GM21526 (cell line): ENCODE measurements around the gene LECT2.

Source experiments
- ATAC-seq: cut with Tn5 transposase; IDR thresholded peaks from one replicate; pipeline ENCODE4 v1.9.1; 2021; ENCODE audit warnings: moderate library complexity; ENCODE audit not compliant: unreplicated experiment, low FRiP score

Gene LECT2

DNA sequence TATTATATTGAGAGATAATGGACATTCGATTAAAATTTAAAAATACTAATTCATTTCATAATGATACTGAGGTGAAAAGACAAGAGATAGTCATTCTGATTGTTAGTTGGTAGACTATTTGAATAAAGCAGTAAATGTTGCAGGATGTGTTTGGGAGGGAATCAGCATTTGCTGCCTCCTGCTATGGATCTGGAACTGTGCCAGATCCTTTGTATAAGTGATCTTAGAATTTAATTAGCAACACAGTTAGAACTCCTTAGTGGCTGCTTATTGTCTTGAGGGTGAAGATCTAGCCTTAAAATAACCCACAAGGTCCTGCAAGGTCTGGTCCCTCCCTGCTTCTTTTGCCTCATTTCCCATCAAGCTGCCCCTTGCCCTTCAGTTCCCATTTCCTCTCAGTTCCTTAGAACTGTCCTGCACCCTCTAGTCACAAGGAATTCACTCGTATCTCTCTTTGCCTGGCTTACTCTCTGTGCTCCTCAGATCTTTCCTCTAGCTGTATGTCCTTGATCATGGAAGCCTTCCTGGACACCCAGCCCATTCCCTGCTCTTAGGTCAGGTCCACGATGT, 12.5 kb downstream of the LECT2 start:
- no peak for ATAC-seq

DNA sequence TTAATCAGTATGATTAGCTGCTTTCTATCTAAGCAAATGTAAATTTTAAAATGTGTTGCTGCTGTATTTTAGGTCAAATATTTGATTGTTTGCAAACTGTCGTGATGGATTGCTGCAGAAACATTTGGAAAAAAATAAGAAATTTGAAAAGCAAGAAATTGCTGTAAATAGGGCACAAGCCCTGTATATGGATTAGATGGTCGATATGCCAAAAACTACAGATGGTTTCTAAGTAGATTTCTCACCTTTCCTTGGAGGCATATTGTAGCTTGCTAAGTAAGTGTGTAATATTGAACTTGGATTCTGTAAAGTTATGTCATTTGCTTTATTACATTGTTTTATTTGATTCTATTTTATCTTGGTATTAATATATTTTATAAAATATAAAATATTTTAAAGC, 13.1 kb downstream of the LECT2 start:
- ATAC-seq = no peak

DNA sequence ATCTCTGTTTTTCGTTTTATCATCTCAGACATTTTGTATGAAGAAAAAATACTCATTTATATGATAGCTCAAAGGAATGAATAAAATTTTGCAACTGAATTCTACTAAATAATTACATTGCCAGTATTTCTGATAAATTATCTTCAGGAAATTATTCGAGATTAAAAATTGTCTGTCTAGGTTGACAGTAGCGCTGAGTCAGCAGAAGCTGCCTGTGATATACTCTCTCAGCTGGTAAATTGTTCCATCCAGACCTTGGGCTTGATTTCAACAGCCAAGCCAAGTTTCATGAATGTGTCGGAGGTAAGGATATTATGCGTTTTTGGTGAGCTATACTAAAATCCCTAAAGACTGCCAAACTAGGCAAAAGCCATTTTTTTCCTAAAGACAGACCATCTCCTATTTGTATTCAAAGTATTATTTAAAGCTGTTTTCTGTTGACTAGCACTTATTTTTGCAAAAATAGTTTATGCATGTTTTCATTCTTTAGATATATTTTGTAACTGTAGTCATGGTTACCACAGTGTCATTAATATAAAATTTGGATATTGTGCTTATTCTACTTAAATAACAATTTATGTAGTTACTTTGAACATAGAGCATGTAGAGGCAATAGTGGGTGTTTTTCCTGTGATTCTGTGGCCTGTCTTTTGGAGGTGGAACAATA, 17.4 kb downstream of the LECT2 start:
- ATAC-seq = no peak

DNA sequence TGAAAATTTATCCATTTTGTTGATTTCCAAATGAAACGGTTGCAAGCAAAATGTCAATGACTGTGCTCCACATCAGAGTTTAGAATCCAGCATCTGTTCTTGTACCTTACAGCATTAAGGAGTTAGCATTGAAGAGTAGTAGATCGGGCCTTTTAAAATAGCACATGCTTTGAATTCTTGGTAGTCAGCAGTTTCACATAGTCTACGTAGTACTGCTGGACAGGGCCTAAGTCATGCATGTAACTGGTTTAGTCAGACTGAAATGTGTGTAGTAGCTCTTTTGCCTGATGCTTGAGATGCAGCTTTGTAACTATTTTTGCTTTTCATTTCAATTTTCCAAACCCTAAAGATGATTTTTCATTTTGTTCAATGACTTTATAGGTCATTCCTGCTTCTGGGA, 19.8 kb downstream of the LECT2 start:
- ATAC-seq = no peak

DNA sequence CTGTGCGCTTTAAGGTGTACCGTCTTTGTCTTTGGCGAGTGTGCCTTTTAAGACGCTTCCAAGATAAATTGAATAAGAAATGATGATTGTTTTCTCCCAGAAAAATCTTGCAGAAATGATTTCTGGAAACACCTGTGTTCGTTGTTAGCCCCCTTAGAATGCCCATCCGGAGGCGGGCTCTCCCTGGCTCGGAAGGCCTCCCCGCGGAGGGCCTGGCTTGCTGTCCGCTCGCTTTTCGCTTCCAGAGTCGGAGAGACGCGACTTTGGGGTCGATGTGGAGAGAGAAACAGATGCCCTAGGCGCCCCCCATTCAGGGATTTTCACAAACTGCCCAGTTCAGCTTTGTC, 23.9 kb downstream of the LECT2 start:
- no peak for ATAC-seq

DNA sequence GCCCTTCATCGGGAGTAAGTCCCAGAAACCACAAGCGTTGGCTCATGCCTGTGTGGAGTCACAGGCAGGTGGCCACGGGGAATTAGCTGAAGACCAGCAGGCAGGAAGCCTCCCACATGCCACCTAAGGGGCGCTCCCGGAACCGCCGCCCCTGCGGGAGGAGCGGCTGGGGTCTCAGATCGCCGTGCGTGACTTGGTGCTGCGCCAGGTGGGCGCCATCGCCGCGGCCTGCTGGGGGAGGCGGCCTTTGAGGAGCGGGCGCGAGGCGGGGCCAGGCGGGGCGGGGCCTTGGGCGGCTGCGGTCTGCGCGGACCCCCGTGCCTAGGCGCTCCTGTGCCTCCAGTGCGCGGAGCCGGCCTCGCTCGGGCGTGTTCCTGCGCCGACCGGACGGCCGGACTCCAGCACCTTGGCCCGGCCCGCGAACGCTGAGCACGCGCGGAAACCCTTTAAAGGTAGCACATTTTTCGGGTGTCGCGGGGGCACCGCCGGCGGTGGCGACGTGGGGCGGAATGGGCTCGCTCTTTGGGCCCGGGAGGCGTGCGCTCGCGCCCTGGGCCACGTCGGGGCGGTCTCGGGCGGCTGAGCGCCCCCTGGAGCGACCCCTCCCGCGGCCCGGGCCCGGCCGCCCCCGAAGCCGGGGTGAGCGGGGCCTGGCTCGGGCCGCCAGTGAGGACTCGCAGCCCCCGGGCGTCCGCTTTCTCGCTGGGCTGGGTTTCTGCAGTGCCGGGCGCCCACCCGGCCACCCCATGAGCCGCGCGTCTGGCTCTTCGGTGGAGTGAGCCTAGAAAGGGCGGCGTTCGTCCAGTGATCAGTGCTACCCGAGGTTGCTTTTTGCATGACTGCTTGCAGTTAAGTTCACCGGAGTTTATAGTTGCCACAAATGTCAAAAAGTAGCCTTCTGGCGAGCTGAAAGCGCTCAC, 24.5 kb downstream of the LECT2 start:
- ATAC-seq = no peak

DNA sequence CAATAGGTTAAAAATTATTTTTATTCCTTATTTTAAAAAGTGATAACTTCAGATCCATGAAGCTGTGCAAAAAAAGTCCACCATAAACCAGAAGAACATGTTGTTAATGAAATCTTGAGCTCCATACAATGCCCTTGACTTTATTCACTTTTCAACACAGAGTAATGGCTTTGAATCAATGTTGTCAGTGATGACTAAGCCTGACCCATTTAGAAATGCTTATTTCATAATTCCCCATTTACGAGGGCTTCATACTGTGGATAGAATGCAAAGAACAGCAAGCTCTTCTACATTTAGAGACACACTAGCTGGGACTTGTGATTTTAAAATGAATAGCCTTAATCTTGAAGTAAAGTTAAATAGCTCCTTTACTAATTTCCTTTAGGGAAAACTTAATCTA, 33.4 kb downstream of the LECT2 start:
- no peak for ATAC-seq

DNA sequence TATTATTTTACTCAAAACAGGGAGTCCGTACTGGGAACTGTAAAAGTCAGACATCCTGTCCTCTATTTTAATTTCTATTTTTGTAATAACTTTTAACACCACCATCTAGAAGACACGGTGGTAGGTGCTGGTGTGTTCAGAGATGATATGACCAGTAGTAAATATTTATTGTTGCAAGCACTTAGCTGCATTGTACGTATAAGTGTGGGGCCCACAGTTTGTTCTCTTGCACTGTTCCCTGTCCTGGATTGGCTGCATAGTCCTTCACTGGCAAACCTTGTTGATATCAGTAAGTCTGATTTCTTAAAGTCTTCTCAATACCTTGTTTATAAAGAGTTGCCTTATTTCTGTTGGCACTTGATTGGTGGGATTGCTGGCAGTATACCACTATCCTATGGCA, 34.6 kb downstream of the LECT2 start:
- no peak for ATAC-seq

DNA sequence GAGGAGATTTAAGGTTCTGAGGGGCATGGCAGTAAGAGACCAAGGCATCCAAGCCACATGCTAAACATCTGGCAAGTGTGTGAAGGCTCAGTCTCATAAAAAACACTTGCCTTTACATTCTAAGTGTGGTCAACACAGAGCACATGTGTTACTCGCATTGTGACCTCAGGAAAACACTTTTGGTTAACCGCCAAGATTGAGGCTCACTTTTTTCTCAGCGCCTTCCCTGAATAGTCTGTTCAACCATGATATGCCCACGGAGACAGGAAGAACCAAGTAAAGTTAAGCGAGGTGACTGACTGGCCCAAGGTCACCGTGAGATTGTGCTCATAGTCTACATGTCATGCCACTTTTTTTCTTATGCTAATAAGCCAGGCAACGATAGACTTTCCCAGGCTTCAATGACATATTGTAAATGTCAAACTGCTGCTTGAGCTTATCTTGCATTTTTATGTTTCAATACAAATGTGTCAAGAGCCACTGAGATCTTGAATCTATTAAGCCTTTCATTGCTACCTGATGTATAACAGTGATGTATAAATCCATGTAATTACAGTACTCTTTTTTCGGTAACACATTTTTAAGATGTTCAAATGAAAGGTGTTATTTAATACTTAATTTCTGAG, 38.0 kb downstream of the LECT2 start:
- ATAC-seq = no peak

DNA sequence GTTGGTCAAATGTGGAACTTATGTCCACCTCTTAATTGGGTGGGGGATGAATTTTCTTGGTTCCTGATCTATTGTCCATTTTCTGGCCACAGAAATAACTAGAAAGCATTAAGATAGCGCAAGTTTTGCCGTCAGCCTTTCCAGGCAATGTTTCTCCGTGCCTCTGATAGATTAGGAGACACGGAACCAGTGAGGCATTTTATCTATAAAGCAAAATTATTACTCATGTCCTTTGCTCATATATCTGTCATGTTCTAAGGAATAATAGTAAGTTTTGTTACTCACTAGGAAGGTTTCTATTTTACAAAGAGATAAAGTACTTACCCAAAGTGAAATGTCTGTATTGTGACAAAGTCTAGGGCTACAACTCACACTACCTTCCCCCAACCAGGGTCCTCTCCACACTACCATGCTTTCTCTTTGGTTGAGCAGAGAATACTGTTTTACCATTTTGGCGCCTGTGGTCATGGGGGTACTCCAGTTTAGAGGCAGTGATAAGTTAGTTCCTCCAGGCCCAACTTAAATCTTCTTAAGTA, 39.2 kb downstream of the LECT2 start:
- no peak for ATAC-seq

DNA sequence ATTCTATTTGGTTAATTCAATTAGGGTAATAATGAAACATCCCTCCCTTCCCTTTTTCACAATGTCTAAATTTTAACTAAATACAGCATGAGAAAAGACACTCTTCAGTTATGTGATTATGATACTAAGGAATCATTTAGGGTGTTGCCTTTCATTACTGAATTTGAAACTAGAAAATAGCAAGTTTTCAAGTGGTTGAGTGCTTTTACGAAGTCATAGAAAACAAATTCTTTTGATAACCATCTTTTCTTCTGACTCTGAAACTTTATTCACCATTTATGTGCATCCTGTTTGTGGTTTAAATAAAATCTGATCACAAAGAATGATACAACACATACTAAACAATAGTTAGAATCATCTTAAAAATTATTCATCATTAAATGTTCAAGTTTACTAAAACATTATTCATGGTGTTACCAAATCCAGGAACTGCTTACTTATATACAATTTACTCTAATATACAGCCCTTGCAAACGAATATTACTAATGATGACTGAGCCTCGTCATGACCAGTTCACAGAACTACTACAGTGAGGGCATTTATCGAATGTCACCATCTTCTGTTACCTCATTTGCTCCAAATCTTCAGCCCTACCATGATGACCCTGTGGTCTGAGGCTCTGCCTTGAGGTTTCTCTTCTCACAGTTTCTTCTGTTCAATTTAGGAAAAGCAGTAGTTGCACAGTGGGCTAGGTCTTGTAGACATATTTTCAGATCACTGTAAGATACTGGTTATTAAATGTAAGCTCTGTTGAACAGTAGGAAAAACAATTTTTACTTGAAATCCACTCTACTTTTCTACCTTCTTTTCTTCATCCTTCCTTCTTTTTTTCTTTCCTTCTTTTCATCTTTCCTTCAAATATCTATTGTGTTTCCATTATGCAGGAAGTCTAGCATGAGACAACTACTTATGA, 40.8 kb downstream of the LECT2 start:
- no peak for ATAC-seq

DNA sequence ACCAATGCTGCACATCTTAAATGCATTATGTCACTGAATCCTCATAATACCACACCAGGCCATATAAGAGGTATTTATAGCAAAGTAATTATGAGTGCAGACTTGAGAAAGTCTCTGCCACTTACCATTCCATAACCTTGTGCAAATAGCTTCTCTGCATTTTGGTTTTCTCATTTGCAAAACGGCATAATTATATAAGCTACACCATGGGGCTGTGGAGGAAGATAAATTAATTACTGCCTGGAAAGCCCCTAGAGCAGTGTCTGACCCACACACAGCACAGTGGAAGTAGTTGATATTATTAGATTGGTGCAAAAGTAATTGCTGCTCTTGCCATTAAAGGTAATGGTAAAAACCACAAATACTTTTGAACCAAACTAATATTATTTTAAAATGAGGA, 49.6 kb downstream of the LECT2 start:
- ATAC-seq = no peak

DNA sequence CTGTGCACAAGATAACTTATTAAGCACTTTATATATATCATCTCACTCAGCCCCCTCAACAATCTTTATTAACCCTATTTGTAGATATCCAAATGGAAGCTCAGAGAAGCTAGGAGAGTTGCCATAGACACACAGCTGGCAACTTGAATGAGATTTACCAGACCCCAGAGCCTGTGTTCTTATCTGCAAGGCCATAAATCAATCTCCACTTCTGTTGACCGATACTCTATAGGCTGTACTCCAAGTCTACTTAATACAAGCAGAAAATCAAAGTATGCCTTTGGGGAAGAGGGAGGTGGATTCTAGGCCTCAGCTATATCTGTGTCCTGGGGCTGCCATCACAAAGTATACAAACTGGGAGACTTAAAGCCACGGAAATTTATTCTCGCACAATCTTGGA, 53.1 kb downstream of the LECT2 start:
- ATAC-seq = no peak

DNA sequence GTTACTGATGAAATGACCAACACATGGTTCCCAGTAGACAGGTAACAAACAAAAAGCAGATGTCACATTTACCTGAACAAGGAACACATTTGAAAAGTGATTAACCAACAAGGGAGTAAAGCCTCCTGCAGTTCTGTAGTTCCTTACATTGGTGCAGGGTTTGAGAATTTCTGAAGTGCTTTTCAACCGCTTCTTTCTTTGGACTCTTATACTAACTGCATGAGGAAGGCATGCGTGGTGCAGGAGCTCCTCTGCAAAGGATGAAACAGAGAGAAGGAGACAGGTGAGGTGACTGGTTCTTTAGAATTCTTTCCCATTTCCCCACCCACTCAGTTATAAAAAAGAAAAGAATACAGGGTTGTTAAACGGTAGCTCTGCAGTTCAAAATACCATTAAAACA, 54.5 kb downstream of the LECT2 start:
- ATAC-seq = no peak

DNA sequence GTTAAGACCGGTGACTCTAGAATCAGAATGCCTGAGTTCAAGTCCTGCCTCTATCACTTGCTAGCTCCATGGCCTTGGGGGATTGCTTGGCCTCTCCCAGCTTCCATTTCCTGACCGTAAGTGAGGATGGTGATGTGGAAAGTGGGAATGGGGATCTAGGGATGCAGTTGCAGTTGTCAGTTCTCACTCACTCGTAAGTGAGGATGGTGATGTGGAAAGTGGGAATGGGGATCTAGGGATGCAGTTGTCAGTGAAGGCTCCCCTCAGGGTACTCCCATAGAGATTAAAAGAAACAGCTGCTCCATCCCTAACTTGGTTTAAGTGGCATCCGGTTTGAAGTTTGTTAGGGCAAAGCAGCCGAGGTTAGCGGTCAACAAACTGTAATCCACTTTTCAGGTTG, 56.1 kb downstream of the LECT2 start:
- no peak for ATAC-seq
